Activated CD4-positive, alpha-beta memory T cell treated with anti-CD3 and anti-CD28 coated beads, Interleukin-2, amount 10 ng/mL, durations not matched to agents 7 days and 5 days (primary cell): ENCODE data around the gene ZBP1. TPM values are rescaled to one million over a fixed set of nuclear protein-coding genes. Genes with fewer than 3 reads are reported as not detected.

Experiments used
- CTCF ChIA-PET: fragments of 350-600 bp; sonication (Branson Sonifier 250); formaldehyde crosslinking; loops from one replicate; lab custom pipeline; 2021; ENCODE audit warnings: antibody characterized with exemption, inconsistent platforms; lab: Charles Lee
- POLR2A ChIA-PET: fragments of 350-600 bp; sonication (Branson Sonifier 250); formaldehyde crosslinking; loops from one replicate; lab custom pipeline; 2021; ENCODE audit warnings: antibody characterized with exemption; lab: Charles Lee
- DNase-seq: peaks from one replicate; pipeline ENCODE4 v3.0.0-alpha.2; 2020
- H3K27ac Mint-ChIP-seq: one replicate; pipeline ENCODE4 v1.8.0; 2021; ENCODE audit warnings: mild to moderate bottlenecking, mixed read lengths
- H3K27me3 Mint-ChIP-seq: one replicate; pipeline ENCODE4 v1.8.0; 2021; ENCODE audit warnings: mixed read lengths
- H3K36me3 Mint-ChIP-seq: one replicate; pipeline ENCODE4 v1.8.0; 2021; ENCODE audit warnings: low read depth, mixed read lengths
- H3K4me1 Mint-ChIP-seq: one replicate; pipeline ENCODE4 v1.8.0; 2021; ENCODE audit warnings: mixed read lengths
- H3K4me3 Mint-ChIP-seq: one replicate; pipeline ENCODE4 v1.8.0; 2021; ENCODE audit warnings: mild to moderate bottlenecking, mixed read lengths
- H3K9me3 Mint-ChIP-seq: one replicate; pipeline ENCODE4 v1.8.0; 2021; ENCODE audit warnings: mixed read lengths
- total RNA-seq, 2 experiments: library from RNA; stranded (reverse); gene quantifications; one replicate each; pipeline ENCODE4 v1.2.3, GENCODE V29; 2021

Gene ZBP1
- total RNA-seq, 2 experiments from 2014 or later, result 51.9 to 57.7 TPM

DNA sequence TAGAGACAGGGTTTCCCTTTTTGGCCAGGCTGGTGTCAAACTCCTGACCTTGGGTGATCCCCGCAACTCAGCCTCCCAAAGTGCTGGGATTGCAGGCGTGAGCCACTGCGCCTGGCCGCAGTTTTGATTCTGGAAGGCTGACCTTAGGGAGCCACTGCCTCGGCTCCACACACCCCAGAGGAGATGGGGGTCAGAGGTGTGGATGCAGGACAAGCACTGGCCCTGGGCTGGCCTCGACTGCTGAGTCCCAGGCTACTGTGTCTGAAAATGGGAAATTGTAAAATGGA, 1.5 kb downstream of the ZBP1 start:
- no peaks in the 10 kb centered on the region for H3K9me3 Mint-ChIP-seq
- H3K4me1 Mint-ChIP-seq, result peaks cover 65% of the 10 kb centered on the region
- no peak for DNase-seq
- ChIA-PET POLR2A (interaction anchor here (0.9 to 10.2 kb wide), 14 partner anchors 12 to 688 kb away, joined by 3 to 121 read pairs (median 10); partner anchors contain the start of genes PMEPA1 and RBM38), CTCF (interaction anchor here (0.9 to 6.4 kb wide), 9 partner anchors 11 to 689 kb away, joined by 3 to 65 read pairs (median 7); partner anchors contain the start of gene RBM38)
- H3K36me3 Mint-ChIP-seq, result peaks cover 49% of the 10 kb centered on the region
- H3K27ac Mint-ChIP-seq, result peak overlapping the region; percentile 99
- peak overlapping the region; percentile 88 for H3K4me3 Mint-ChIP-seq
- H3K27me3 Mint-ChIP-seq, result peaks cover 9% of the 10 kb centered on the region

DNA sequence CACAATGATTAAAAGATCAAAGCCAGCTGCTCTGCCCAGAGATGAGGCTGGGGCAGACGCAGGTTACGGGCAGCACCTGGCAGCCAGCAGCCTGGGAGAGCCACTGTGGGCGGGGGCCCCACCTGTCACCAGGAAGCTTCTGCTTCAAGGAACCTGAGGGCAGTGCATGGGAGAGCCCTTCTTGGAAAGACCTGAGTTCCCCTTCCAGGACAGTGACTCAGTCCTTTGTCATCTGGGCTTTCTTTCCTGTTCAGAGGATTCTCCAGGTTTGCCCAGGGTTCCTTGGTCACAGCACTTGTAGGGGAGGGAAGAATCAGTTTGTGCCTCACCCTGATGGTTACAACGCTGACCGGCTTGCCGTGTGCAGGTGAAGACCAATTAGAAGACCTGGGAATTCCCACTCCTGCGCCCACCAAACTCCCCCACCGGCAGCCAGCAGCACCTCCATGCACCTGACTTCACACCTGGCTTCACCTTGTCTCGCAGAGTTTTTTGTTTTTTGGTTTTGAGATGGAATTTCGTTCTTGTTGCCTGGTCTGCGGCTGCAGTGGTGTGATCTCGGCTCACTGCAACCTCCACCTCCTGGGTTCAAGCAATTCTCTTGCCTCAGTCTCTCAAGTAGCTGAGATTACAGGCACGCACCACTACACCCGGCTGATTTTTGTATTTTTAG, 2.0 kb downstream of the ZBP1 start:
- H3K4me1 Mint-ChIP-seq, result peaks cover 65% of the 10 kb centered on the region
- H3K9me3 Mint-ChIP-seq, result no peaks in the 10 kb centered on the region
- peak overlapping the region; percentile 88 for H3K4me3 Mint-ChIP-seq
- peaks cover 9% of the 10 kb centered on the region for H3K27me3 Mint-ChIP-seq
- peaks cover 54% of the 10 kb centered on the region for H3K36me3 Mint-ChIP-seq
- ChIA-PET CTCF (interaction anchor here (1.0 to 6.4 kb wide), 6 partner anchors 11 to 228 kb away, joined by 3 to 65 read pairs (median 8); partner anchors contain the start of gene RBM38), POLR2A (interaction anchor here (0.9 to 10.2 kb wide), 8 partner anchors 12 to 226 kb away, joined by 3 to 121 read pairs (median 13); no protein-coding TSS in a partner anchor)
- H3K27ac Mint-ChIP-seq, result peak overlapping the region; percentile 99
- peak; percentile 42 for DNase-seq

DNA sequence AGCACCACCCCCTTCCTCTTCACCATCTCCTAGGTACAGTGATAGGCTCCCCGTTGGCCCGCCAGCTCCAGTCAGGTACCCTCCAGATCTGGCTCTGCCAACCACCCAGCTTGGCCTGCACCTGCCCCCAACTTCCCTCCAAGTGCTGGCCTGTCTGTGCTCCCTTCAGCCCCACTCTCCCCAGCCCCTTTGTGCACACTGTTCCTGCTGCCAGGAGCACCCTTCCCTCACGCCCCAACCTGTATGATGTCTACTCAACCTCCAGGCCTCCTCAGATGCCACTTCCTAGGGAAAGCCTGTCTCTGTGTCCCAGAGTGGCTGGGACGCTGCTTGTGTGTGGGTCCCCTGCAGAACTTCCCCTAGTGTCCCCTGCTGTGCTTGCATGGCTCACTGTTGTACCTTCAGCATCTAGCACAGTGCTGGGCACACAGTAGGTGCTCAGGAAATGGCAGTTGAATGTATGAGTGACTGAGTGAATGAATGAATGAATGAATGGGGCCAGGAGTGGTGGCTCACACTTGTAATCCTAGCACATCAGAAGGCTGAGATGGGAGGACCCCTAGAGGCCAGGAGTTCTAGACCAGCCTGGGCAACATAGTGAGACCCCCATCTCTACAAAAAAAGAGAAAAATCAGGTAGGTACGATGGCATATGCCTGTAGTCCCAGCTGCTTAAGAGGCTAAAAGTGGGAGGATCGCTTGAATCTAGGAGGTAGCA, 3.0 kb downstream of the ZBP1 start:
- POLR2A ChIA-PET, result interaction anchor here (0.9 to 10.2 kb wide), 6 partner anchors 11 to 219 kb away, joined by 3 to 121 read pairs (median 9); no protein-coding TSS in a partner anchor
- peaks cover 58% of the 10 kb centered on the region for H3K4me1 Mint-ChIP-seq
- DNase-seq, result peak; percentile 14
- no peaks in the 10 kb centered on the region for H3K9me3 Mint-ChIP-seq
- peaks cover 61% of the 10 kb centered on the region for H3K36me3 Mint-ChIP-seq
- H3K27ac Mint-ChIP-seq, result peak overlapping the region; percentile 99
- peak overlapping the region; percentile 88 for H3K4me3 Mint-ChIP-seq
- CTCF ChIA-PET, result interaction anchor here (1.9 to 6.4 kb wide), 2 partner anchors 17 to 18 kb away, joined by 6 to 65 read pairs; no protein-coding TSS in a partner anchor
- peaks cover 5% of the 10 kb centered on the region for H3K27me3 Mint-ChIP-seq

DNA sequence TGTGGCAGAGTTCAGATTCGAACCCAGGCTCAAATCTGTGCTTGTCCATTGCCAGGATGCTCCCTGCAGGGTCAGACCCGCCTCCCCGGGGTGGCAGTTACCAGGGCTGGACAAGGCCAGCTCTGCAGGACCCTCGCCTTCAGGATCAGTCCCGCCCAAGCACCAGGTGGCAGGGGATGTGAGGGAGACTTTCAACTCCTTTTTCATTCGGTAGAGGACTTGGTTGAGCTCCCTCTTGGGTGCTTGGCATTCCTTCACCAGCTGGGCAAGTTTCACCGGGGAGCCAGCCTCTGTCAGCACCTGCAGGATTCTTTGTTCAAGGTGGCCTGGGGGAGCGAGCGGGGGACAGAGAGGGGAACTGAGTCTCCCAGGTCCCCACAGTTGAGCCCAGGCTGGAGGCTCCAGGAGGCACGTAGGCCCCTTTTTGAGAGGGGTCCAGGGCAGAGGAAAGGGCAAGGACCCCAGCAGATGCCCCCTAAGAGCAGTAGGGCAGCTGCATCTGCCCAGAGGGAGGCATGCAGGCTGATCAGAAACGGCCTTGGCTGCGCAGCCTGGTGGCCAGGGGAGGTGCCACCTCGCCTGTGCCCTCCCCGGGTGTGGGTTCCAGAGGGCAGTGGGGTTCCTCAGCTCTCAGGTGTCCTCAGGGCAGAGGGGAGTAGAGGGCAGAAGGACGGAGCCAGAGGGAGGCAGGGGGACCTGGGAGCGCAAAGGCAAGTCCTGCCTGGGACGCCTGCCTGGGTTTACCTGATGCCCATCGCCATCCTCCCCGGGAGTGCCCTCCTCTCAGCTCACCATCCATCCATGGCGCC, 3.9 kb downstream of the ZBP1 start:
- ChIA-PET CTCF (interaction anchor here (6.4 kb wide), 1 partner anchor 17 kb away, joined by 65 read pairs; no protein-coding TSS in a partner anchor), POLR2A (interaction anchor here (1.0 to 10.2 kb wide), 4 partner anchors 10 to 223 kb away, joined by 3 to 121 read pairs (median 4); no protein-coding TSS in a partner anchor)
- Mint-ChIP-seq H3K4me3 (no peak overlapping the region), H3K36me3 (peaks cover 61% of the 10 kb centered on the region), H3K27ac (no peak overlapping the region), H3K27me3 (peaks cover 5% of the 10 kb centered on the region), H3K9me3 (no peaks in the 10 kb centered on the region), H3K4me1 (peaks cover 50% of the 10 kb centered on the region)
- peak; percentile 15 for DNase-seq

DNA sequence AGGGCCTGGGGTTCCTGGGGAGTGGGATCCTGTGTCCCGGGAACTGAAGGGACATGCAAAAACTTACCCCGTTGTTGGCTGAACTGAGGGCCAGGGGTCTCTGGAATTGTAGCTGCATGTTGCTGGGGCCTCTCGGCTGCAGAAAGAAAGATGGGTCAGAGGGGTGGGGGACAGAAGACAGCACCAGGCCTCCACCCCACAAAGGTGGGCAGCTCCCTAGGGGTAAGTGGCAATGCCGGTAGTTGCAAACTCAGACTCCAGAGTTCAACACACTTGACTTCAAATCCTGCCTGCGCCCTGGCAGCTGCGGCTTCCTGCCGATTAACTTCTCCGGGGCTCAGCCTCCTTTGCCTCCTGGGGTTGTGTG, 4.8 kb downstream of the ZBP1 start:
- no peak overlapping the region for H3K4me3 Mint-ChIP-seq
- ChIA-PET CTCF (interaction anchor here (6.4 kb wide), 1 partner anchor 16 kb away, joined by 65 read pairs; no protein-coding TSS in a partner anchor), POLR2A (interaction anchor here (1.2 to 10.2 kb wide), 3 partner anchors 13 to 222 kb away, joined by 3 to 121 read pairs (median 5); no protein-coding TSS in a partner anchor)
- peak; percentile 9 for DNase-seq
- peaks cover 41% of the 10 kb centered on the region for H3K4me1 Mint-ChIP-seq
- H3K36me3 Mint-ChIP-seq, result peaks cover 67% of the 10 kb centered on the region
- H3K9me3 Mint-ChIP-seq, result no peaks in the 10 kb centered on the region
- H3K27ac Mint-ChIP-seq, result no peak overlapping the region
- peaks cover 5% of the 10 kb centered on the region for H3K27me3 Mint-ChIP-seq

DNA sequence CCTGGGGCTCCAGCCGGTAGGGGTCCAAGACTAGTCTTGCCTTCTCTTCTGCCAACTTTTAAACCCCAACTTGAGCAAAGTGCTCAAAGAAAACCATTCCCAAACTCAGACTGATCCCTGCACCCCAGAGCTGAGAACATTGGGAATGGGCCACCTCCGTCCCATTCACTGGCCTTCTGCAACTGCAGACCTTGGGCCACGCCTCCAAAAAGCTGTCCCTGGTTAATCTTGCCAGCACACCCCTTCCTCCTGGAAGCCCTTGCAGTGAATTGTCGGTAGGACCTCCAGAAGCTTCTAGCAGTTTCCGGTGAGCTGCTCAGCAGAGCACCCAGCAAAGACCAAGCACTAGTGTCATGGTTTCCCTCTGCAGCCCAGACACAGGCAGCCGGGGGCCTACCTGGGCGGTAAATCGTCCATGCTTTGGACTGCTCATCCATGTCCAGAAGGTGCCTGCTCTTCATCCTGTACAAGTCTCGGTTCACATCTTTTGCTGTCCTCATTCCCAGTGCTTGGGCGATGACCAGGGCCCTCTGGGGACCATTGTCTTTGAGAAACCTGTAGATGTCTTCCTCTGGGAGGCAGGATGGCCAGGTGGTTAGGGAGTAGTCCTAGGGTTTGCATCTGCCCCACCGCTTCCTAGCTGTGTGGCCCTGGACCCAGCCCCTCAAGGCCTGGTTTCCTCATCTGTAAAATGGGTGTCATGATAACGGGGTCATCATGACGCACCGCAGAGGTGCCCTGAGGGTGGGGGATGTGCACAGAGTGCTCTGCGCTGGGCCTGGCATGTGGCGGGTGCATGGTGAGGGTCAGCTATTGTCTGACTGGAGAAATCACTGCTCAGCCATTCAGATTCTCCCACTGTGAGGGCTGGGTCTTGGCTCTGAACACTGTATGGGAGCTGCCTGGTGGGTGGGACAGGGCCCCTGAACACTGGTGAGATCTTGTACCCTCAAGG, 5.5 kb downstream of the ZBP1 start:
- POLR2A ChIA-PET, result interaction anchor here (1.0 to 10.2 kb wide), 2 partner anchors 16 to 224 kb away, joined by 3 to 121 read pairs; partner anchors contain the start of gene RBM38

DNA sequence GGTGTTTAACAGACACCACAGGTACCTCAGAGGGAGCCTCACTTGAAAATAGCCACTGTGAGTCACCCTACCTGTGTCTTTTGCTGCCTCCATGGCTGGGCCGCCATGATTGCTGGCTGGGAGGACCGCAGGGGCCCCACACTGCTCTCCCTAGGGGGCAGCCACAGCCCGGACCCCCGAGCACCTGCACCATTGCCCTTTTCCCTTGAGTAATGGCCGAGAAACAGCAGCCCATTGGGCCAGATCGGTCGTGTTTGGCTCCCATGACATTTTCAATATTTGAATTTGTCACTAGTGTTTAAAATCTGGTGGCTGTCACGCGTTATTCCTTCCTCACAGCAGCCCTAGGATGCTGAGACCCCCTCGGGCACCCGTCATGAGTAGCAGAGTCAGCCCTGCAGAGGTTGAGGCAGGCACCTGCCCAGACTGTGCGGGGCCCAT, 6.7 kb downstream of the ZBP1 start:
- no peak for DNase-seq
- ChIA-PET CTCF (interaction anchor here (1.4 to 1.6 kb wide), 2 partner anchors 19 to 40 kb away, joined by 3 to 5 read pairs; no protein-coding TSS in a partner anchor), POLR2A (no interaction called here)
- H3K36me3 Mint-ChIP-seq, result peaks cover 76% of the 10 kb centered on the region
- H3K9me3 Mint-ChIP-seq, result no peaks in the 10 kb centered on the region
- H3K27ac Mint-ChIP-seq, result no peak overlapping the region
- H3K4me1 Mint-ChIP-seq, result peaks cover 25% of the 10 kb centered on the region
- peaks cover 5% of the 10 kb centered on the region for H3K27me3 Mint-ChIP-seq
- no peak overlapping the region for H3K4me3 Mint-ChIP-seq

More for the DNA sequence above, 5.5 kb downstream of the ZBP1 start:
- peaks cover 36% of the 10 kb centered on the region for H3K4me1 Mint-ChIP-seq
- peaks cover 5% of the 10 kb centered on the region for H3K27me3 Mint-ChIP-seq
- H3K27ac Mint-ChIP-seq, result no peak overlapping the region
- H3K36me3 Mint-ChIP-seq, result peaks cover 73% of the 10 kb centered on the region
- CTCF ChIA-PET, result interaction anchor here (1.4 to 6.4 kb wide), 3 partner anchors 16 to 39 kb away, joined by 3 to 65 read pairs (median 5); no protein-coding TSS in a partner anchor
- no peak overlapping the region for H3K4me3 Mint-ChIP-seq
- peak; percentile 15 for DNase-seq
- no peaks in the 10 kb centered on the region for H3K9me3 Mint-ChIP-seq

DNA sequence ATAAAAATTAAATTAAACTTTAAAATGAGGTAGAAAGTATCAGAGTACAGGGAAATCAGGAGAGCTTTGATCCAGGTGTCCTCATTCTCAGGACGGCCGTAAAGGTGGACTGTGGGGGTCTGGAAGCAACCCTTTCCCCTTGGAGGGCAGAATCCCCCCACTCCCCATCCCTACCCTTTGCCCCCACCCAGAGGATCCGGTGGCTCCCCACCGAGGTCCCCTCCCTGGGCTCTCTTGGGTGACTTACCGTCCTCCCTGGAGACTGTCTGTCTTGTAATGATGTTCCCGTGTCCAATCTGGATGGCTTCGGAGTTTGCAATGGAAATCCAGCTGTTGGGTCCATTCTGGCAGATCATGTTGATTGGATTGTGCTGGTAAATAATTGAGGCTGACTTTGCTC, 7.3 kb downstream of the ZBP1 start:
- Mint-ChIP-seq H3K9me3 (no peaks in the 10 kb centered on the region), H3K27ac (no peak overlapping the region), H3K4me1 (peaks cover 19% of the 10 kb centered on the region), H3K4me3 (no peak overlapping the region), H3K27me3 (peaks cover 5% of the 10 kb centered on the region), H3K36me3 (peaks cover 76% of the 10 kb centered on the region)
- DNase-seq, result no peak
- ChIA-PET POLR2A (interaction anchor here (1.4 kb wide), 1 partner anchor 15 kb away, joined by 4 read pairs; no protein-coding TSS in a partner anchor), CTCF (no interaction called here)

DNA sequence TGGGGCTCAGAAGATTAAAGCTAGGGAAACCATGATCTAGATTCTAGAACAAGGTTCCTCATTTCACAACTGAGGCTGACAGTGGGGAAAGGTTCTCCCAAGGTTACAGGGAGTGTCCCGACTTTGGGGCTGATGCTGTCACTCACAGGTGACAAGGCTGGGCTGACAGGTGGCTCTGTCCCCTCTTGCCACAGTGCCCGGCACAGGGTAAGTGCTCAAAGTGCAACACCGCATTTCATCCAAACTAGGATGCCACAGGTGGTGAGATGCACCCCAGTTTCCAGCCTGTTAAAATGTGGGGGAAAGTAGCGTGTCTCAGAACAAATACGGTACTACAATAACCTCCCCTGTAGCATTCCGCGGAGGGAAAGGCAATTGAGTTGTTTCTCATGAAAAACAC, 7.8 kb downstream of the ZBP1 start:
- no peak overlapping the region for H3K27ac Mint-ChIP-seq
- peaks cover 77% of the 10 kb centered on the region for H3K36me3 Mint-ChIP-seq
- peaks cover 15% of the 10 kb centered on the region for H3K4me1 Mint-ChIP-seq
- ChIA-PET POLR2A (interaction anchor here (1.4 kb wide), 1 partner anchor 16 kb away, joined by 4 read pairs; no protein-coding TSS in a partner anchor), CTCF (no interaction called here)
- H3K4me3 Mint-ChIP-seq, result no peak overlapping the region
- peaks cover 6% of the 10 kb centered on the region for H3K27me3 Mint-ChIP-seq
- no peaks in the 10 kb centered on the region for H3K9me3 Mint-ChIP-seq
- DNase-seq, result no peak

DNA sequence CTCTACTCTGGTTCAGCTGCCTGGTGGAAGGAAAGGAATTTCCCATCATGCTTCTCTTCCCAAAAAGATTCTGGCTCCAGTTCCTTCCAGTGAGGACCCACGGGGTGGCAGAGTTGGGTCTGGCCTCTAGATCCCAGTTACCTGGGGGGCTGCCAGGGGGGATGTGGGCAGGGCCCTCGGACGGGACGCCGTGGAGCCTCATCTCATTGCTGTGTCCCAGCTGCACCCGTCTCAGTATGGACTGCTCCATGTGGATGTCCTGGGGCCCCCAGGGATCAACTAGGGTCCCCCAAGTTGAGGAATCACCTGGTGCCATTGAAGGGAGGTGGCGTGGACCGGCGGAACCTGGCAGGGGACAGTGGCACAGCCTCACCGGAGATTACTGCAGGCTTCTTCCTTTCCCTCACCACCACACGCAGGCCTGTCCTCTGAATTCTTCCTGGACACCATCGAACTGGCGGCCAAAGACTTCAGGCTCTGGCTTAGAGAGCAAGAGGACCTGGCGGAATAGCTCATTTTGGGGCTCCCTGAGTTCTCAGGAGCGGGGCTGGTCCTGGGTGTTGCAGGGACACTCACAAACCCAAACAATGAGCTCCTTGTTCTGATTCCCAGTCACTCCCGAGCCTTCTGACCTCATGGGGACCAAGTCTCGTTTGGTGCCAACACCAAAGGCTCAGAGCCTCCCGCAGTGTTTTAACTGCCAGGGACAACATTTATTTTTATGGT, 8.5 kb downstream of the ZBP1 start:
- no peak overlapping the region for H3K27ac Mint-ChIP-seq
- H3K4me3 Mint-ChIP-seq, result no peak overlapping the region
- H3K27me3 Mint-ChIP-seq, result peaks cover 2% of the 10 kb centered on the region
- H3K9me3 Mint-ChIP-seq, result no peaks in the 10 kb centered on the region
- no peak for DNase-seq
- CTCF ChIA-PET, result no interaction called here
- H3K36me3 Mint-ChIP-seq, result peaks cover 77% of the 10 kb centered on the region
- POLR2A ChIA-PET, result interaction anchor here (1.4 kb wide), 1 partner anchor 16 kb away, joined by 4 read pairs; no protein-coding TSS in a partner anchor
- peaks cover 8% of the 10 kb centered on the region for H3K4me1 Mint-ChIP-seq
